OCI-LY7 (cell line): ENCODE data around the gene BCKDHB. TPM values are rescaled to one million over a fixed set of nuclear protein-coding genes. Genes with fewer than 3 reads are reported as not detected.

Source experiments
- BruUV-seq: library from RNA; stranded (reverse); fragments of 400-500 nt; replicated peaks from 2 replicates; lab custom pipeline; 2021; lab: Mats Ljungman, UMichigan
- CTCF ChIA-PET: fragments of 300-600 bp; sonication (Branson Sonifier 250); formaldehyde crosslinking; loops from one replicate; lab custom pipeline; 2022; ENCODE audit warnings: antibody characterized with exemption; ENCODE audit not compliant: unreplicated experiment; lab: Charles Lee
- POLR2A ChIA-PET: fragments of 300-600 bp; sonication (Branson Sonifier 250); formaldehyde crosslinking; loops from one replicate; lab custom pipeline; 2022; ENCODE audit warnings: antibody characterized with exemption; lab: Charles Lee
- DNase-seq: peaks from one replicate; pipeline ENCODE4 v3.0.0-alpha.2; 2015; ENCODE audit warnings: low spot score
- H2AFZ ChIP-seq: fragments of 200-600 bp; sonication (generic), shearing (Covaris generic); 2 replicates; pipeline ENCODE4 v1.6.1; 2014; ENCODE audit warnings: mild to moderate bottlenecking, antibody characterized with exemption, low read length, moderate library complexity
- H3K27ac ChIP-seq: fragments of 200-600 bp; sonication (generic); 2 replicates; pipeline ENCODE4 v1.5.1; 2014; ENCODE audit warnings: mixed run types, low read depth, mild to moderate bottlenecking, moderate library complexity, low read length, inconsistent platforms; ENCODE audit not compliant: poor library complexity, severe bottlenecking
- H3K36me3 ChIP-seq: fragments of 200-600 bp; sonication (generic); 2 replicates; pipeline ENCODE4 v1.6.1; 2014; ENCODE audit warnings: mild to moderate bottlenecking, antibody characterized with exemption, low read length, moderate library complexity, mixed read lengths; ENCODE audit not compliant: insufficient read depth
- H3K4me1 ChIP-seq: fragments of 200-600 bp; sonication (generic); 2 replicates; pipeline ENCODE4 v1.5.1; 2014; ENCODE audit warnings: mild to moderate bottlenecking, low read length; ENCODE audit not compliant: insufficient read depth, poor library complexity, severe bottlenecking
- H3K4me2 ChIP-seq: fragments of 200-600 bp; sonication (generic); 2 replicates; pipeline ENCODE4 v1.6.1; 2014; ENCODE audit warnings: mild to moderate bottlenecking, low read length
- H3K4me3 ChIP-seq: fragments of 200-600 bp; sonication (generic); 2 replicates; pipeline ENCODE4 v1.5.1; 2014; ENCODE audit warnings: mild to moderate bottlenecking, low read depth, low read length; ENCODE audit not compliant: poor library complexity, severe bottlenecking
- H3K79me2 ChIP-seq: fragments of 200-600 bp; sonication (generic); 2 replicates; pipeline ENCODE4 v1.6.1; 2016; ENCODE audit warnings: low read depth, mild to moderate bottlenecking, low read length, moderate library complexity, mixed read lengths; ENCODE audit not compliant: insufficient read depth
- H3K9me2 ChIP-seq: fragments of 200-600 bp; sonication (generic); 2 replicates; pipeline ENCODE4 v1.6.1; 2016; ENCODE audit warnings: mild to moderate bottlenecking, low read length, mixed read lengths; ENCODE audit not compliant: insufficient read depth
- H3K9me3 ChIP-seq: fragments of 200-600 bp; sonication (generic); 2 replicates; pipeline ENCODE4 v1.6.1; 2014; ENCODE audit warnings: mild to moderate bottlenecking, mixed run types, low read length, mixed read lengths
- H4K20me1 ChIP-seq: fragments of 200-600 bp; sonication (generic); 2 replicates; pipeline ENCODE4 v1.6.1; 2014; ENCODE audit warnings: mild to moderate bottlenecking, antibody characterized with exemption, low read length, moderate library complexity, mixed read lengths; ENCODE audit not compliant: insufficient read depth
- EZH2phosphoT487 ChIP-seq: fragments of 200-600 bp; sonication (generic); IDR thresholded peaks from 2 replicates; pipeline ENCODE4 v1.6.1; 2018; ENCODE audit warnings: low read depth, borderline replicate concordance, mild to moderate bottlenecking, mixed run types, antibody characterized with exemption, low read length, moderate library complexity, mixed read lengths
- intact Hi-C: fragments of 100-400 bp; cut with micrococcal nuclease; formaldehyde crosslinking; loops from one replicate; pipeline ENCODE4 v1.10.0; 2022; ENCODE audit not compliant: unreplicated experiment
- total RNA-seq, 2 experiments: library from RNA; depleted of rRNA in 1 of 2; stranded (reverse); fragments of >200 nt in 1 of 2; shearing (Covaris generic) in 1 of 2; gene quantifications; 2 replicates each; pipeline ENCODE4 v1.2.3, GENCODE V29; 2014 to 2022
- TF ChIP-seq, protein P1 (sequence below): fragments of 200-600 bp; sonication (generic); conservative IDR thresholded peaks from 2 replicates; pipeline ENCODE4 v1.5.1; 2014; ENCODE audit warnings: mild to moderate bottlenecking, antibody characterized with exemption, low read length, moderate library complexity, mixed read lengths

The BCKDHB gene
- total RNA-seq, 2 experiments from 2014 or later = 25.7 to 30.3 TPM

DNA sequence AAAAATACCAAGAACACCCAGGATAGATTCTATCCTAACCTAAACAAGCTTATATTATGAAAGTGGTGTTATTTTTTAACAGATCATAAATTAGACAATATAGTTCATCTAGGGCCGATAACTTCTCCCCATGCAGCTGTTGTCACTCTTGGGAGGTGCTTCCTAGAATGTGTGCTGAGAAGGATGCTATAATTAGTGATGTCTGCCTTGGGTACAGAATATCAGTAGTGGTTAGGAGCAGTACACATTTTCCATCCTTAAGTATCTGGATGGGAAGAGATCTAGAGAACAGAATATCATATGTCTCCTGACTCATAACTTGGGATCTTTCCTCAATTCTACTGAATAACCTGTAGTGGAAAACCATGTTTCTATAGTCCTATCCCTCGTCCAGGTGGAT, 214.5 kb downstream of the BCKDHB start:
- no peak overlapping the region for H2AFZ ChIP-seq
- BruUV-seq = no TSS peak
- H3K79me2 ChIP-seq = no peaks in the 10 kb centered on the region
- no peaks in the 10 kb centered on the region for H3K9me3 ChIP-seq
- H4K20me1 ChIP-seq = 0 out of 2 replicates have a peak, but pooled peaks cover 5% of the 10 kb centered on the region
- H3K36me3 ChIP-seq = no peaks in the 10 kb centered on the region
- H3K9me2 ChIP-seq = no peaks in the 10 kb centered on the region
- DNase-seq = no peak
- CTCF ChIA-PET = no interaction called here
- no peak overlapping the region for H3K4me3 ChIP-seq
- no peaks in the 10 kb centered on the region for H3K4me1 ChIP-seq
- intact Hi-C loops = no loop called here
- TF ChIP-seq, protein P1, sequence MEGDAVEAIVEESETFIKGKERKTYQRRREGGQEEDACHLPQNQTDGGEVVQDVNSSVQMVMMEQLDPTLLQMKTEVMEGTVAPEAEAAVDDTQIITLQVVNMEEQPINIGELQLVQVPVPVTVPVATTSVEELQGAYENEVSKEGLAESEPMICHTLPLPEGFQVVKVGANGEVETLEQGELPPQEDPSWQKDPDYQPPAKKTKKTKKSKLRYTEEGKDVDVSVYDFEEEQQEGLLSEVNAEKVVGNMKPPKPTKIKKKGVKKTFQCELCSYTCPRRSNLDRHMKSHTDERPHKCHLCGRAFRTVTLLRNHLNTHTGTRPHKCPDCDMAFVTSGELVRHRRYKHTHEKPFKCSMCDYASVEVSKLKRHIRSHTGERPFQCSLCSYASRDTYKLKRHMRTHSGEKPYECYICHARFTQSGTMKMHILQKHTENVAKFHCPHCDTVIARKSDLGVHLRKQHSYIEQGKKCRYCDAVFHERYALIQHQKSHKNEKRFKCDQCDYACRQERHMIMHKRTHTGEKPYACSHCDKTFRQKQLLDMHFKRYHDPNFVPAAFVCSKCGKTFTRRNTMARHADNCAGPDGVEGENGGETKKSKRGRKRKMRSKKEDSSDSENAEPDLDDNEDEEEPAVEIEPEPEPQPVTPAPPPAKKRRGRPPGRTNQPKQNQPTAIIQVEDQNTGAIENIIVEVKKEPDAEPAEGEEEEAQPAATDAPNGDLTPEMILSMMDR = no peak
- TF ChIP-seq EZH2phosphoT487 = no peak
- H3K27ac ChIP-seq = no peak overlapping the region
- no peak overlapping the region for H3K4me2 ChIP-seq
- POLR2A ChIA-PET = interaction anchor here (0.9 kb wide), 1 partner anchor 9 kb away, joined by 3 read pairs; no protein-coding TSS in a partner anchor

DNA sequence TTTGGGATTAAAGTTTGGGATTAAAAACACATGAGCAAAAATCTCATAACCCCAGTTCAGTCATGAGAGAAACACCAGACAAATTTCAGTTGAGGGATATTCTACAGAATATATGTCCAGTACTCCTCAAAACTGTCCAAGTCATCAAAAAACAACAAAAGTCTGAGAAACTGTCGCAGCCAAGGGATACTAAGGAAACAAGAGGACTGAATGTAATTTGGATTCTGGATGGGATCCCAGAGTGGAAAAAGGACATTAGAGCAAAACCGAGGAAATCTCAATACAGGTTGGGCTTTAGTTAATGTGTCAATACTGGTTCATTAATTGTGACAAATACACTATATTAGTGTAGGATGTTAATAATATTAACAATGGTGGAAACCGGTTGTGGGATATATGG, 219.3 kb downstream of the BCKDHB start:
- H4K20me1 ChIP-seq = 0 out of 2 replicates have a peak, but pooled peaks cover 5% of the 10 kb centered on the region
- no peak overlapping the region for H2AFZ ChIP-seq
- no TSS peak for BruUV-seq
- H3K9me2 ChIP-seq = no peaks in the 10 kb centered on the region
- H3K4me2 ChIP-seq = no peak overlapping the region
- H3K79me2 ChIP-seq = no peaks in the 10 kb centered on the region
- no peak overlapping the region for H3K4me3 ChIP-seq
- H3K4me1 ChIP-seq = no peaks in the 10 kb centered on the region
- TF ChIP-seq EZH2phosphoT487 = no peak
- TF ChIP-seq, protein P1 = no peak
- no peaks in the 10 kb centered on the region for H3K36me3 ChIP-seq
- no peaks in the 10 kb centered on the region for H3K9me3 ChIP-seq
- POLR2A ChIA-PET = no interaction called here
- CTCF ChIA-PET = no interaction called here
- no peak overlapping the region for H3K27ac ChIP-seq
- DNase-seq = no peak
- intact Hi-C loops = loop anchor here (5.0 kb wide), 1 partner anchor 1008 kb away; no protein-coding TSS in a partner anchor

DNA sequence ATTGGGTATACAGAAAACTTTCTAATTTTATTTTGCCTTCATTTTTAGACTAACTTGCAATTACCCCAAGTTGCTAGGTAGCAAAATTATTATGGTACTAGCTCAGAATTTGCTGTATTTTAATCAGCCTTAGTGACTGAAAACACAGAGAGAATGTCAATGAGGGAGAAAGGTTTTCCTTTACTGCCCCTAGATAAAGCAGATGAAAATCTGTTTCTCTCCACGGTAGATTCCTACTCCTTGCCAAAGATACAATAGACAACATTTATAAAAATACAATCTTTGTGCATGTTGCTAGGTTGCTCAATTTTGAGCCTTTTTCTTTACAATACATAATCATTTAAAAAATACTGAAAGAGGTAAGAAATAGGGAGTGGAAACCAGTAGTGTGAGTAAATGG, 222.2 kb downstream of the BCKDHB start:
- intact Hi-C loops = loop anchor here (5.0 kb wide), 1 partner anchor 1011 kb away; no protein-coding TSS in a partner anchor
- Histone ChIP-seq H3K36me3 (no peaks in the 10 kb centered on the region), H3K27ac (no peak overlapping the region), H4K20me1 (no peaks in the 10 kb centered on the region), H3K4me3 (no peak overlapping the region), H3K9me3 (no peaks in the 10 kb centered on the region), H3K9me2 (no peaks in the 10 kb centered on the region), H2AFZ (no peak overlapping the region), H3K79me2 (no peaks in the 10 kb centered on the region), H3K4me2 (no peak overlapping the region), H3K4me1 (no peaks in the 10 kb centered on the region)
- DNase-seq = no peak
- ChIA-PET POLR2A (no interaction called here), CTCF (no interaction called here)
- TF ChIP-seq, protein P1 = no peak
- no peak for TF ChIP-seq EZH2phosphoT487
- BruUV-seq = no TSS peak
